ENCODE measurements around the gene TTI1.
"Not testable (repeated sequence)": the region's sequence is repeated elsewhere in the genome, so short reads cannot be mapped to it uniquely, and the experiment has no call there.

TTI1 gene

DNA sequence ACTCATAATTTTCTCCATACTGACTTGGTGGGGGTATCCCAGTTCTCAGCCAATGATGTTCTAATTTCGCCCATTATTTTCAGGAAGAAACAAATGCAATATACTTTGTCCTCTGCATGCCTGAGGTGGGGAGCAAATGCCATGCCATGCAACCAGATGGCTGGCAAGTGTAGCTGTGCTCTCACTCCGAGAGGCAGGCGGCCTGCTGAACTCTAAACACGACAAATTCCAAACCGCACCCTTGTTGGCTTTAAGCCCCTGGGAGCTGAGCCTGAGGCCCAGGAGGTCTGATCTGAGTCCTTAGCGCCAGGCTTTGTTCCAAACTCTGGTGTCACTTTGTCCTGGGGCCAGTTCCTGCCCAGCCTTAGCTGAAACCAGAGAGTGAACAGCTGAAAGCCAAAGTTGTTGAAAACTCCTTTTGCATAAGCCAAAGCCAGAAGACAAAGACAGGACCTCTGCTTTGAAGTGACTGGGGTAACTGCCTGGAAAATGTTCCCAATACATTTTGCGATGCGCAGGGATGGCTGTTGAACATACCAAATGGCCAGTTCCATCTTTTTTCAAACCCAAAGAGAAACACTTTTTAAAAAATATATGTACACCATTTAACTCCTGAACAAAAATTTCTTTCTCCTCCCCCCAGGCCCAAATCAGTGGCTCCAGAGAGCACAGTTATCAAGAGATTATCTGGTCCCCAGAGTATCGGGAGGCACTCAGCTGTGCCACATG lies 46.2 kb downstream of the TTI1 start:
- no peak for DNase-seq

DNA sequence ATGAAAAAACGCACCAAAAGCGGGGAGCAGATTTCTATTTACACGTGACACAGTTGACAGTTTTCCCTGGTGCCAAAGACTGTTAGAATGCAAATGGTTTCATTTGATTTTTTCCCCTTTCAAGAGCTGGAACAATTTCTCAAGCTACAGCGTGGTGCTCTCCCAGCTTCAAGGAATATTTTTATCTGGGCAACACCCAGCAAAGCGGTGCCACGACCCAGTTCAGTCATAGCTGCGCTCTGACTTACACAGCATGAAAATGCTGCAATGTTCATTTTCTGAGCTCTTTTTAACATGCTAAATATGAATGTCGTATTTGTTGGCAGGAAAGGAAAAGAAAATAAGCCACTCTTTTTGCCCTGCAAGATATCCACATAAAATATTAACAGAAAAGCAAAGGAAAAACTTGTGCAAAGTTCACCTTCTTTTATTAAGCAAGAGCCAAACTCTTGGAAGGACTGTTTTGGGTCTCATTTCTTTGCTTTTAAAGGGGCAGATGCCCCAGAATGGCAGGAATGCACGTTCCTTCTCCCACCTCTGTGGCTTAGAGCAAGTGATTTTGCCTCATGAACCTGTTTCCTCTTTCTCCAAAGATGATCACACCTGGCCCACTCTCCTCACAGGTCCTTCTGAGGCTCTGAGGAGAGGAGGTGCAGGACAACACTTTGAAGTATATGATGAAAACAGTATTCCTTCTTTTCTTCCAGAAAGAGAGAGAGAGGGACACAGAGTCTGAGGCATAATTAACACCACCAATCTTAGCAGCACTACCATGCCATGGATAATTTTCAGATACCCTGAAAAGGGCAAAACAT lies 47.0 kb downstream of the TTI1 start:
- no peak for DNase-seq

DNA sequence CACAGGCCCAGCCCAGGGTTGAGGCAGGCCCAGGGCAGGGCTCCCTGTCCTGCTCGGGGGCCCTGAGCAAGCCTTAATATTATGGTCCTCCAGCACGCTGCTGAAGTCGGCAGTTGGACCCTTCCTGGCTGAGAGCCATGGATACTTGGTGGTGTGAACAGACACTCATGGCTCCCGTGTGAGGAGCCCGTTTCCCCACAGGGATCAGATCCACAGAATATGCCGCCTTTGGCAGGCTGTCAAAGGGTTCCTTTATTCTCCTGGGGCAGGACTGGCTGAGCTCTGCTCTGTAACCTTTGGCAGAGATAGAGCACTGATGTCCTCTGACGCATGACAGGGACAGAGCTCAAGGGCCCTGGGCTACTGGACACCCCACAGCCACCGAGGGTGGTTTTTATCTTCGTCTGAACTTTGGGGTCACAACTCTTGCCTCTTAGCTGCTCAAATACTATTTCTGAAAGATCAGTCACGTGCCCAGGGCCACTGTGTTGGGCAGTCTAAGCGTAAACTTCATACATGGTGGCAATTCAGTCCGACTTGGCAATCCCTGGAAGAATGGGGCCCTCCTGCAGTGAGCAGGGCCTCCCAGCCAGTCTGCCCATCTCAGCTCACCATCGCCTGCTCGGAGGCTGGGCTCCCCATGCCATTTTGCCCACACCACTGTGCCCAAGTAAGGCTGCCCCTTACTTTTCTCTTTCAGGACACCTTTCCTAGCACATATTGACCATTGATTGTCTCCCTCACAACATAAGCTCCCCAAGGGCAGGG lies 49.1 kb downstream of the TTI1 start:
- DNase-seq, result no peak

DNA sequence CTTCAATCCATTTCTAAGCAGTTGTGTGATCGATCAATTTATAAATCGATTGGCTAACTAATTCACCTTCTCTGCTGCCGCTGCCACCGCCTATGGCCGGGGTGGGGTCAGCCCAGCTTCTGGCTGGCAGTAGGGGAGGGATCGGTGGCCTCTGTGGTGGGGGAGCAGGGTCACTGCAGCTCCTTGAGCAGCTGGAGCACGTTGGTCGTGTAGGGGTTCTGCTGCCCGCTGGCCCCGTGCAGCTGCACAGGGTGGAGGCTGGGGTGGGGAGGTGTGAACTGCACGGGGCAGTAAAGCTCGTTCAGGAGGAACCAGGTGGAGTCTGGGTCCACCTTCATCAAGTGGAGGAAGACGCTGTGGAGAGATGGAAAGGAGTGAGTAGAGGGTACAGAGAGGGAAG lies 50.0 kb downstream of the TTI1 start:
- DNase-seq, result no peak

DNA sequence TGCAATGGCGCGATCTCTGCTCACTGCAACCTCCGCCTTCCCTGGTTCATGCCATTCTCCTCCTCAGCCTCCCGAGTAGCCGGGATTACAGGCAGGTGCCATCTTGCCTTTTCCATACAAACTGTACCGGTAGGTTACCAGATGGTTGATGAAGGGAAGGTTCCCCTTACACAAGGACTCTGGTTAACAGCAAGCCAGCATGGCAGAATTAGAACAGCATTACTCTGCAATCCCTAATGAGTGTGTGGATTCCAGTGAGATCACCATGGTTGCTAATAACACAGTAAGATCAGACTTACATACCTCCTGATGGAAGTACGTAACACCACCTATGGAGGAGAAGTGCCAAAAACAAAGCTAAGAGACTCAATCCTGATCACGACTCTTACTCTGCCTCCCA lies 51.7 kb downstream of the TTI1 start:
- DNase-seq, result no peak

DNA sequence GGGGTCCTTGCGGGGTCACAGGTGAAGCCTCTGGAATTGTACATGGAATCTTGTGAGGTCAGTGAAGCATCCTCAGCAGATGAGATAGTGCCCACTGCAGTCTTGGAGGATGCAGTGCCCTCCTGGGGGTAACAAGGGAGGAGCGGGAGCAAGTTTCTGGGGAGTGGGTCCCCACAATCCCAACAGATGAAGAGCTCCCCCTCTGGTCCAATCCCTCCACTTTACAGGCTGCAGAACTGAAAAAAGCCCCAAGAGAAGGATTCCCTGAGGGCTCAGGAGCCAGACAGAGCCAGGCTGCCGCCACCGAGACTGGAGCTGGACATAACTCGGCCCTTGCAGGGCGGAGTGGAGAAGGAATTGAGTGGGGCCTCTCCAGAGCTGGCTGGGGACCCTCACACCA lies 52.4 kb downstream of the TTI1 start:
- no peak for DNase-seq

DNA sequence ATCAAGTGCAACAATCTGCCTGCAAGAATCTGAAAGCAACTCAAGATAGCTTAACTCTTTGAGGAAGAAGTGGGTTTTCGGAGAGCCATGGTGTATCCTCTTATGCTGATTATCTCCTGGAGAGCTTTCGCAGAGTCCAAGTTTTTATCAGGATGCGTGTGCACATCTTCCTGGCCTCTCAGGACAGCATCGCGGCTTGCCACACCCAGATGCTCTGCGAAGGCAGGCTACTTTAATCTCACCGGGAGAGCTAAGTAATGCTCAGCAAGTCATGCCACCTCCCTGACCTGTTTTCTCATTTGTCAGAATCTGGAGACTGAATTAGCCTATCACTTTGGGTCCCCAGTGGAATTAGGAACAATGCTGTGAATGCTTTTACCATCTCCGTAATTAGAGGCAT lies 52.9 kb downstream of the TTI1 start:
- DNase-seq, result no peak

DNA sequence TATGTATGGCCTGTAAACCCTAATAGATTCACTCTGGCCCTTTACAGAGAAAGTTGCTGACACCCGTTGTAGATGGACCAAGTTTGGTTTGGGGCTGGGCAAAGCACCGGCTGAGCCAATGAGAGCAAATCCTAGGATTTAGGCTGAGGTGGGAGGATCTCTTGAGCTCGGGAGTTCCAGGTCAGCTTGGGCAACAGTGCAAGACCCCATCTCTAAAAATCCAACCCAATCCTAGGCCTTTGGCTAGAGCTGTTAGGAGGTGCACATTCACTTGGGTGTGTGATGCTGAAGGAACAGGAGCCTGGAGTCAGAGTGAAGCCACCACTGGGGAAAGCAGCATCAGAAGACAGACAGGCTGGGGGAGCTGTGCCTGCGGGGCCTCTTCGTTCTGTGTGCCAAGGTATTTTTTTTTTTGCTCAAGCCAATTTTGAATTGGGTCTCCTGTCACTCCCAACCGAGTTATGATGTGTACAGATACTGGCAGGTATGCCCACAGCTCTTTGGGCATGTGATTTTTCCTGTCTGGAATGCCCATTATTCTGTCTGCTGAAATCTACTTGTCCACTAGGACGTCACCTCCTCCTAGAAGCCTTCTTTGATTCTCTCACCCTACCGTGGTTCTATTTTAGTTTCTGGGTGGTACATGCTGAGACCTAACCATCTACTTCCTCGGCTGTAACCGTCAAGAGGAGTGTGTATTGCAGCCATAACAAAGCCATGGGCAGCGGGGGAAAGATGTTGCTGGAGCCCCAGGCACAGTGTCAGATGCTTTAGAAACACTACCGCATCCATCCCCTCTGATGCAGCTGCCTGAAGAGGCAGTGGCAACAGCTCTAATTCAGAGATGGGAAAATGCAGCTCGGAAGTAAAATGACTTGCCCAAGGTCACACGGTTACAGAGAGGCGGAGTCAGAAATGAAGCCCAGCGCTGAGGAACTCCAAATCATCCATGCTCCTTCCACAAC lies 54.0 kb downstream of the TTI1 start:
- DNase-seq, result no peak

DNA sequence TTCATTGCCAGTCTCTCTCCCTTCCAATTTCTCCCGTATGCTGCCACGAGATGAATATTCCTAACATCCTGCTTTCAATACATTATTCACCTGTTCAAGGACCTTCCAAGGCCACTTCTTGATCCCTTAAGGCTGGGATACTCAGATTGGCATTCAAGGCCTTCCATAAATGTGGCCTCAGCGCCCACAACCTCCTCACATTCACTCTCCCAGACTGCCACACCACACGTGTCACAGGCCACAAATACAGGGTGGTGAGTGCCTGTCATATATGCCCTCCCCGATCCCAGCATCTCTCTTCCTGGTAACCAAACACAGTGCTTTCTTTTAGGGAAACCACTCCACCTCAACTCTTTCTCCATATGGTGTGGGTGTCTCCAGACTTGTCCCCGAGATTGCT lies 55.5 kb downstream of the TTI1 start:
- no peak for DNase-seq

DNA sequence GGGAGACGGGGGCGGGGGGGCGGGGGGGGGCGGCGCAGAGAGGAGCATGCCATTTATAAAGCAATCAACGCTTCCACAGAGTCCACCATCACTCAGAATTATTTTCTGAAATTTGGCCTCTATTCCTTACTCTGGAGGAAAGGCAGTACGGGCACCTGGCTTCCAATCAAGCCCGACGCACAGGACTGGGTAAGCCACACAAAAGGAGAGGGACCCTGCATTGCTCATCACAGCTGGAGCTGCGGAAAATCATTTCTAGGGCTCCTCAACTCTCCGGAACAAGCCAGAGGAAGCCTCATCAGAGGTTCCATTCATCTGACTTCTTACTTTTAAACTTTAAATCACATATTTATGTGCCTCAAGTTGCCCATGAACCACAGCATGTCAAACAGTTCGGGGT lies 55.9 kb downstream of the TTI1 start:
- DNase-seq, result no peak

DNA sequence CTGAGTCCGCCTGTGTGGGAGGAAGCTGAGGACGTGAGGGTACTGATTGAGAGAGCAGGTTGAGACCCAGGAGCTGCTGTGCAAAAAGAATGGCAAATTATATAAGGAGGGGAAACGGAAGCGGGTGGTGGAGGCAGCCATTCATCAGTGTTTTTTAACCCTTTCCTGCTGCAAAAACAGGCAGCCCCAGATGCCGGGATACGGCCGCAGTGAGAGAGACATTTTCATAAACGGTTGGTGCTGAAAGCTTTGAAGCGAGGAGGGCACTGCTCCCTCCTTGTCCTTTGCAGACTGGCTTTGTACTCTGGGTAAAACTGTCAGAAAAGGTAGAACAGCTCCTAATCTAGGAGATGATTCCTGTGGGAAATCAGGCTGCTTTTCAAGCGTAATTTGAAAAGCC lies 56.4 kb downstream of the TTI1 start:
- no peak for DNase-seq

DNA sequence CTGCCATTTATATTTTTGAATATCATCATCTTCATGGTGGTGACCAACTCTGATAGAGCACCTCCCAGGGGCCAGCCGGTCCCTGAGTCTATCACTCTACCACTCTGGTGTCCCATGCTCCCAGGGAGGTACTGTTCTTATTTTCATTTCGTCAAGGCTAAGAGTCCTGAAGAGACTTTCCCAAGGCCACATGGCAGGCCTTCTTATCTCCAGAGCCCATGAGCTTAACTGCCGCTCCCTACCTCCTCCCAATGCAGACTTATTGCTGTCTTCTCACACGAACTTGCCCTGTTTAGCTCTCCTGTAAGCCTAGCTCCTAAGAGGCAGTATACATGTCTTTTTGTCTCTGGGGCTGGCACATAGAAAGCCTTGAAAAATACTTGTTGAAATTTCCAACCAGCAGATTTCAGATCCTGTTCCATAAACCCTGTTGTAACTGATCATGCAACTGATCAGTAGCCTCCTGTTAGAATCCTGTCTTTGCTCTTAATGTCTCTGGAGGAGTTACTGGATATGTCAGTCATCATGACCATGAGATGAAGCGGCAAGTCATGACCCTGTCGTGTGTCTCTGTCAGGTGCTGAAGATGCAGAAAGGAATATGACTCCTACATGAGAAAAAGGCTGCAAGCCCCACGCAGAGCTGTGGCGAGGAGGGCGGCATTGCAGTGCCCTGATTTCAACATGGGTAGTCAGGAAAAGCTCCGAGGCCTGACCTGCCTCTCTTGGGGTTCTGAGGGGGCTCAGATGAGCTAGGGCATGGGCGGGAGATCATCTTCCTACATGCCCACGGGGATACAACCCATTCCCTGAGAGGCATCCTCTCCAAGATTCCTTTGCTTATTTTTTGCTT lies 60.0 kb downstream of the TTI1 start:
- DNase-seq, result no peak

DNA sequence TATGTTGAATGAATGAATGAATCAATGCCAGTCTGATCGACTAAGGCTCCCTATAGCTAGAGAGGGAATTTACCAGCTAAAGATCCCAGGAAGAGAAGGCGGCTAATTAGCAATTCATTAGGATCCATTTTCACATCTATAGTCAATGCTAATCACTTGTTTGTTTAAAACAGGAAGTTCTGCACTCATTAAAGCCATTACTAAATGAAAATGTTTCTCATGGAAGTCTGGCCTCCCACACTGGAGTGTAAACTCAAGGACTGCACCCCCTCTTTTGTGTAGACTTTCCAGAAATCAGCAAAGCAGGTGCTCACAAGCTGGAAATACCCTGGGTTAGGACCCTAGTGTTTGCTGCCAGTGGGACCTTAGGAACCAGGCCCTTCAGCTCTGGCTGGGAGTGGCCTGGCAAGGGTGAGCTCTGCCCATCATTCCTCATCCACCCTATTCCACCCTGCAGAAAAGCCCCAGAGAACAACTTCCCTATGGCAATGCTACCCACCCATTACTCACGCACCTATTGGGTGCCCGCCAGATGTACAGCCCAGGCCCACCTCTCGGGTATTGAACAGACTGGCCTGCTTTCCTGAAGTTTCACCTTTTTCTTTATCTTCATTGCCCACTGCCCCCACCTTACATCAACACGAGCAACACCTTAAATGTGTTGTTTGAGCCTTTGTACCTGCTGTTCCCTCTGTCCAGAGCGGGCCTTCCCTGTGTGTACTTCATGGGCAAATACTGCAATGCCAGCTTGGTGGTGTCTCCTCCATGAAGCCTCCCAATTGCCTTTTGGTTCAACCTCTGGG lies 60.8 kb downstream of the TTI1 start:
- no peak for DNase-seq

DNA sequence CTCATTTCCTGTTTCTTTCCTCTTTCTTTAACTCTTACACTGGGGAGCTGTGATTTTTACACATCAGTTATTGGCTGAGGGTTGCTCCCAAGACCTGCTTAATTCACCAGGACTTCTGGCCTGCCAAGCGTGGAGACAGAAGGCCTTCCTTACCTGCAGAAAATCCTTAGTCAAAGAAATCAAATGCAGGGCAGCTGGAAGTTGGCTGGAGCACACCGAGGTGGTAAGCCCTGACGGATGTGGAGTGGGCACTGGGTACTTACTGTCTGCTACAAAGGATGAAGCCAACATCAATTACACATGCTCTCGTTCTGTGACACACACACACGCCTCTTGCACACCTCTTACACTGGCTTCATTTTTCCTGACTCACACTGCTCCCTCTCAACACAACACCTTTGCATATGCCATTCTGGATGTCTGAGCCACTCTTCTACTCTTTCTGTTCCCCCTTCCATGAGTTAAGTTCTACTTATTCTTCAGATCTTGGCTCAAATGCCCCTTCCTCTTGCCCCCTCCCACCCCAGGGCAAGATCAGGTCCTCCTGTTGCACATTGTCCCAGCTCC lies 61.6 kb downstream of the TTI1 start:
- no peak for DNase-seq

DNA sequence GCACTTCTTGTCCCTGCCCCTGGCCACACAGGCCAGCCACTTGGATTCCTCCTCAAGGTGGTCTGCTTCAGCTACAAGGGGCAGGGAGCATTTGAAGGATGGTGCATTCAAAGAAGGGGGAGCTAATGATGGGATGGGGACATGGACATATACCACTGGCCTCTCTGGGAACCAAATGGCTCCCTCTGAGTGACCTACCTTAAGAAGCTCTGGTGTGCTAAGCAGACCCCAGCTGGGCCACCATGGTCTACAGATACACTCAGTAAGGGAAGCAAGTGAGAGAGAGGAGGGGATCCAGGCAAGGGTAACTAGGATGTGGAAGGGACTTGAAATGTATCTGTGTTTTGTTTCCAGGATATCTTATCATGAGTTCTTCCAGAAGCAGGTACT lies 62.4 kb downstream of the TTI1 start:
- no peak for DNase-seq

DNA sequence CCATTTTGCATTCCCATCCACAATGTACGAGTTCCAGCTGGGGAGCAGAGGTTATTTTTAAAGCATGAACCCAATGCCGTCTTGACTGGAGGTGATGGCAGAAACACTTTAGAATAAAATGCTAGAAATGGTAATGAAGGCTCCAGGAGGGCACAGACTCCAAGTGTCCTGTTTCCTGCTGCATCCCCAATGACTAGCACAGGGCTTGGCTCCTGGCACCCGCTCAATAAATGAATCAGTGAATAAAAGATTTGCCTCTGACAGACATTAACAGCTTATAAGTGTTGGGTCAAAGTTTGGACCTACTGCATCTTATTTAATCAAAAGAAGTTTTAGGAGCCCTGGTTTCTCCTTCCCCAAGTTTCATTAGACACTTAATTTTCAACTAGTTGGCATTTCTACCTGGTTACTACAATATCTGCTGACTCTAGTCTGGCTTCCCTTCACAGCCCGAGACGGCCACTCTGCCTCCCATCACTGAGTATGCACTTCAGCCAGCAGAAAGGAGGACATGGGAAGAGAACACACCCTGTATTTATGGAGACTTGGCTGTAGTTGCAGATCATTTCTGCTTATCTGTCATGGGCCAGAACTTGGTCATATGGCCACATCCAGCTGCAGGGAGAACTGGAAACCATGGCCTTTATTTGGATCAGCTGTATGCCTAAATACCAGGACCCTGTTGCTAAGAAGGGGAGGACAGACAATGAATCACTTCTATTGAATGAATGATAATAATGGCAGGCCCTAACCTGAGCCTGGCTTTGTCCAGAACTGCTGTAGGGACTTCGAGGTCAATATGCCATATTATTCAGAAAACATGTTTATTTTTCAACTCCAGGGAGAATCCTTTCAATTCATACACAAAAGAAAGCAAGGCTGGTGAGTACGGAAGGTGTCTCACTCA lies 63.1 kb downstream of the TTI1 start:
- DNase-seq, result no peak

DNA sequence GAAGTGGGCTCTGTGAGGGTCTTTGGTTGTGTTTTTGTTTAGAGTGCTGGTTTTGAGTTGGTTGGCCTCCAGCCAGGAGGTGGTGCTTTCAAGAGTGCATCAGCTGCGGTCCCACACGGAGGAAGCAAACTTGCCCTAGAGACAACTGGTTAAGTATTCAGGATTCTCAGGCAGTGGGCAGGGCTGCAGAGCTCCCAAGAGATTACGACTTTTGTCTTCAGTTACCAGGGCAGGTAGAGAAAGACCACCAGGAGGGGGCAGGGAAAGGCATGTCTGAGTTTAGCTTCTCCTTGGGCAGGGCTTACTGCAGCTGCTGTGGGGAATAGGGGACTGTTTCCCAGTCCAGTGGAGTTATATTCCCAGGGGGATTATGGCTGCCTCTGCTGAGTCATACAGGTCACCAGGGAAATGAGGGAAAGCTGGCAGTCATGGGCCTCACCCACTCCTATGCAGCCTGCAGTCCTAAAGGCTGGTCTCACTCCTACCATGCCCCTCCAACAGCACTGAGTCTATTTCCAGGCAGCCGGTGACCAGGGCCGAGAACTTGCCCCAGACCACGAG lies 64.3 kb downstream of the TTI1 start:
- no peak for DNase-seq

DNA sequence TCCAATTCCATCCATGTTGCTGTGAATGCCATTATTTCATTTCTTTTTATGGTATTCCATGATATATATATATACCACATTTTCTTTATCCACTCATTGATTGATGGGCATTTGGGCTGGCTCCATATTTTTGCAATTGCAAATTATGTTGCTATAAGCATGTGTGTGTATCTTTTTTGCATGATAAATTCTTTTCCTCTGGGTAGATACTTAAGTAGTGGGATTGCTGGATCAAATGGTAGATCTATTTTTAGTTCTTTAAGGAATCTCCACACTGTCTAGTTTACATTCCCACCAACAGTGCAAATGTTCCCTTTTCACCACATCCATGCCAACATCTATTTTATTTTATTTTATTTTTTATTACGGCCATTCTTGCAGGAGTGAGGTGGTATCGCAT lies 69.8 kb downstream of the TTI1 start:
- not testable (repeated sequence) for DNase-seq

DNA sequence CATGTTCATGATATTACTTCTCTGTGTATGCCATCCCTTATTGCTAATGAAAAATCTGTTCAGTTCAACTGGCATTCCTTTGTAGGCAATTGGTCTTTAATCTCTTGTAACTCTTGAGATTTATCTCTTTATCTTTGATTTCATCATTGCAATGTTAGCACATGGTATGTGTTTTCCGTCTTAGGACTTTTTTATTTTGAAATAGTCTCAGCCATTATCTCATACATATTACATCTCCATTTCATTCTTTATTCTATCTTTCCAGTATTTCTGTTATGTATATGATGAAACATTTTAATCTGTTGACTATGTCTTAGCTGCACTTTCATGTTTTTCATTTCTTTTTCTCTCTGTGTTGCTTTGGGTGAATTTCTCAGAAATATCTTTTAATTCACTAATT lies 72.2 kb downstream of the TTI1 start:
- no peak for DNase-seq

Measured in GDM1 (cell line).